DND-41 (cell line): Measurements from ENCODE around the gene ZC3H10.

Source experiments
- EZH2 ChIP-seq: IDR thresholded peaks from 3 replicates; pipeline ENCODE4 v1.6.1; 2012; ENCODE audit warnings: borderline replicate concordance, low read depth, mild to moderate bottlenecking, moderate library complexity, low read length, inconsistent platforms; ENCODE audit not compliant: severe bottlenecking
- TF ChIP-seq, protein P1 (sequence below): IDR thresholded peaks from 2 replicates; pipeline ENCODE4 v1.5.1; 2012; ENCODE audit warnings: borderline replicate concordance, low read length, moderate library complexity, mild to moderate bottlenecking; ENCODE audit not compliant: poor library complexity, severe bottlenecking; ENCODE audit errors: extremely low read depth

GRCh38 chr12:56101045-56101444 lies 17.0 kb upstream of the ZC3H10 start:
- TF ChIP-seq, protein P1, sequence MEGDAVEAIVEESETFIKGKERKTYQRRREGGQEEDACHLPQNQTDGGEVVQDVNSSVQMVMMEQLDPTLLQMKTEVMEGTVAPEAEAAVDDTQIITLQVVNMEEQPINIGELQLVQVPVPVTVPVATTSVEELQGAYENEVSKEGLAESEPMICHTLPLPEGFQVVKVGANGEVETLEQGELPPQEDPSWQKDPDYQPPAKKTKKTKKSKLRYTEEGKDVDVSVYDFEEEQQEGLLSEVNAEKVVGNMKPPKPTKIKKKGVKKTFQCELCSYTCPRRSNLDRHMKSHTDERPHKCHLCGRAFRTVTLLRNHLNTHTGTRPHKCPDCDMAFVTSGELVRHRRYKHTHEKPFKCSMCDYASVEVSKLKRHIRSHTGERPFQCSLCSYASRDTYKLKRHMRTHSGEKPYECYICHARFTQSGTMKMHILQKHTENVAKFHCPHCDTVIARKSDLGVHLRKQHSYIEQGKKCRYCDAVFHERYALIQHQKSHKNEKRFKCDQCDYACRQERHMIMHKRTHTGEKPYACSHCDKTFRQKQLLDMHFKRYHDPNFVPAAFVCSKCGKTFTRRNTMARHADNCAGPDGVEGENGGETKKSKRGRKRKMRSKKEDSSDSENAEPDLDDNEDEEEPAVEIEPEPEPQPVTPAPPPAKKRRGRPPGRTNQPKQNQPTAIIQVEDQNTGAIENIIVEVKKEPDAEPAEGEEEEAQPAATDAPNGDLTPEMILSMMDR, result no peak
- no peak for TF ChIP-seq EZH2
